PFSK-1 (cell line): ENCODE results near the gene JAM3.

ENCODE experiments used
- FOXP2 ChIP-seq: optimal IDR thresholded peaks from 2 replicates; pipeline ENCODE3; 2011; ENCODE audit warnings: borderline replicate concordance, control low read depth, inconsistent platforms; ENCODE audit not compliant: insufficient read depth; ENCODE audit errors: extremely low read length, extremely low read depth
- POLR2AphosphoS5 ChIP-seq: IDR thresholded peaks from 2 replicates; pipeline ENCODE4 v1.6.1; 2012; ENCODE audit warnings: low read depth, mild to moderate bottlenecking, control low read depth, low read length, moderate library complexity
- REST ChIP-seq, 2 experiments: IDR thresholded peaks; 2 replicates each; pipeline versions ENCODE4 v1.6.1 to v1.8.0; 2011 to 2012; ENCODE audit warnings: low read depth in 2 of 2, low read length in 2 of 2, control low read depth in 1 of 2, inconsistent platforms in 1 of 2, mild to moderate bottlenecking in 1 of 2, moderate library complexity in 1 of 2; ENCODE audit not compliant: insufficient read depth in 1 of 2
- SIN3A ChIP-seq: IDR thresholded peaks from 2 replicates; pipeline ENCODE4 v1.6.1; 2012; ENCODE audit warnings: mild to moderate bottlenecking, low read length, moderate library complexity, borderline replicate concordance; ENCODE audit not compliant: insufficient read depth
- TAF1 ChIP-seq: IDR thresholded peaks from 2 replicates; pipeline ENCODE4 v1.6.1; 2012; ENCODE audit warnings: low read length, control low read depth, borderline replicate concordance; ENCODE audit not compliant: insufficient read depth

- TF ChIP-seq SIN3A = no peak
- TF ChIP-seq REST (IDR thresholded peaks at IDR 0.05; ENCODE audit: insufficient read depth in 1 of 2, low read depth in 2 of 2, low read length in 2 of 2) = no peak
- TF ChIP-seq TAF1 = no peak
- no peak for TF ChIP-seq POLR2AphosphoS5
- TF ChIP-seq FOXP2 = no peak
Observed at GRCh38 chr11:134025082-134025429, 43.8 kb upstream of the JAM3 start.
